Liver (tissue), 4 donors: Measurements from ENCODE around the gene P2RY12. TPM values are rescaled to one million over a fixed set of nuclear protein-coding genes. Genes with fewer than 3 reads are reported as not detected.

ENCODE experiments used
- polyA plus RNA-seq, 2 donors: library from polyadenylated mRNA; stranded (reverse) in 1 of 2; unstranded in 1 of 2; fragments of 200-250 nt in 1 of 2; fragments of >200 nt in 1 of 2; fragmentation: Nextera tagmentation in 1 of 2; extraction: Ambion mirVana in 1 of 2; gene quantifications; one replicate each; pipeline versions ENCODE4 v1.2.1 to v1.2.3, GENCODE V29; 2013 to 2015
- total RNA-seq, 2 donors: library from RNA; depleted of rRNA; stranded (reverse); fragments of >200 nt; gene quantifications; one replicate each; pipeline ENCODE4 v1.2.3, GENCODE V29; 2014
- donor health status: healthy.
- donor health status: healthy.
- donor health status: healthy.

P2RY12 gene
- total and polyA plus RNA-seq, 4 donors = 0.43 to 2.8 (median 1.6) TPM

Other genes with a start within 250 kb of the P2RY12 start
- gene GPR171, start 181.5 kb downstream of the P2RY12 start, total RNA-seq = under 1 TPM; 0.19 to 0.33 TPM
- under 1 TPM; 0.23 to 0.56 TPM for gene GPR171, start 181.5 kb downstream of the P2RY12 start, polyA plus RNA-seq
- gene P2RY14, start 106.2 kb downstream of the P2RY12 start, total RNA-seq = under 1 TPM; 0.33 to 0.37 TPM
- gene P2RY14, start 106.2 kb downstream of the P2RY12 start, polyA plus RNA-seq = under 1 TPM; 0.10 to 0.11 TPM
- not detected for gene GPR87, start 67.9 kb downstream of the P2RY12 start, total RNA-seq
- gene GPR87, start 67.9 kb downstream of the P2RY12 start, polyA plus RNA-seq = not detected
- gene P2RY13, start 55.2 kb downstream of the P2RY12 start, total RNA-seq = 1 to 10 TPM; 3.8 to 6.1 TPM
- 1 to 10 TPM; 1.3 to 2.6 TPM for gene P2RY13, start 55.2 kb downstream of the P2RY12 start, polyA plus RNA-seq
- 1 to 10 TPM in 1 of 2 donors, under 1 TPM in 1; 0.65 to 1.6 TPM for gene IGSF10, start 76.3 kb upstream of the P2RY12 start, total RNA-seq
- under 1 TPM; 0.24 to 0.81 TPM for gene IGSF10, start 76.3 kb upstream of the P2RY12 start, polyA plus RNA-seq